Heart left ventricle (tissue), 13 donors: ENCODE results near the gene CCDC82.

Experiments used
- POLR2A ChIP-seq, 2 donors: fragments of 450-650 bp; IDR thresholded peaks; one replicate each; pipeline ENCODE4 v1.6.1; 2017; ENCODE audit warnings: antibody characterized with exemption in 2 of 2, mild to moderate bottlenecking in 2 of 2, moderate library complexity in 2 of 2
- TF ChIP-seq, protein P1 (sequence below), 12 donors: fragments of 200-600 bp; sonication (generic) in 4 of 12; IDR thresholded peaks; one replicate each; pipeline versions ENCODE4 v1.5.0 to v1.8.0; 2018 to 2022; ENCODE audit warnings: antibody characterized with exemption in 12 of 12, mild to moderate bottlenecking in 5 of 12
- donor health status: ischemic (EF 13 %, LVEDD 7.1; RV severe dilation, severe dysfunction).
- donor health status: DM: no; HTN: yes; CAD: no.
- donor health status: DM: no; HTN: no; CAD: no.
- donor health status: ischemic (EF 25% LVEDD 6.9; RV normal size, moderate dysfunction).
- donor health status: ischemic (EF 25% LVEDD 5.7; RV mildly dilated, moderate dysfunction).
- donor health status: ischemic (EF 35%, LVEDD 5.7; RV mildly dilated, moderate dysfunction).
- donor health status: nonischemic (EF 11% LVEDD 7.7; RV severe dilation, severe dysfunction).
- donor health status: DM: yes; HTN: yes; CAD: no.
- donor health status: PGD.
- donor health status: ischemic (EF 29% LVEDD 5.4; RV normal size, mild dysfunction).
- donor health status: nonischemic (EF 23%, LVEDD 6.1; RV moderate dilation, normal function).

DNA sequence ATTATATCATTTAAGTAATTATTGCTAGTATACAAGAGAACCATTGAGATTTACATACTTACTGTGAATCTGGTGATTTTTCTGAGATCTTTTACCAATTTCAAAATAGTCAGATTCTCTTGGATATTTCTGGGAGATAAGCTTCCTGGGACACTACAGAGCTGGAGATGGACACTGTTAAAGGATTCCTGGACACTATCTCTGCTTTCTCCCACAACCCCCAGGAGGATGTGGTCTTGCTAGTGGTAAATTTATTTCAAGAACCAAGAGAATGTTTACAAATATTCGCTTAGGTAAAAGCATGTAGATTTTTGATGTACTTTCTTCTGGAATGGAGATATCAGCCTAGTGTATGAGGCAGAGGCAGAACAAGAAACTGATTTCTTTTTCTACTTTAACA is 12.9 kb downstream of the CCDC82 start:
- TF ChIP-seq POLR2A (IDR thresholded peaks at IDR 0.05): no peak
- TF ChIP-seq, protein P1, sequence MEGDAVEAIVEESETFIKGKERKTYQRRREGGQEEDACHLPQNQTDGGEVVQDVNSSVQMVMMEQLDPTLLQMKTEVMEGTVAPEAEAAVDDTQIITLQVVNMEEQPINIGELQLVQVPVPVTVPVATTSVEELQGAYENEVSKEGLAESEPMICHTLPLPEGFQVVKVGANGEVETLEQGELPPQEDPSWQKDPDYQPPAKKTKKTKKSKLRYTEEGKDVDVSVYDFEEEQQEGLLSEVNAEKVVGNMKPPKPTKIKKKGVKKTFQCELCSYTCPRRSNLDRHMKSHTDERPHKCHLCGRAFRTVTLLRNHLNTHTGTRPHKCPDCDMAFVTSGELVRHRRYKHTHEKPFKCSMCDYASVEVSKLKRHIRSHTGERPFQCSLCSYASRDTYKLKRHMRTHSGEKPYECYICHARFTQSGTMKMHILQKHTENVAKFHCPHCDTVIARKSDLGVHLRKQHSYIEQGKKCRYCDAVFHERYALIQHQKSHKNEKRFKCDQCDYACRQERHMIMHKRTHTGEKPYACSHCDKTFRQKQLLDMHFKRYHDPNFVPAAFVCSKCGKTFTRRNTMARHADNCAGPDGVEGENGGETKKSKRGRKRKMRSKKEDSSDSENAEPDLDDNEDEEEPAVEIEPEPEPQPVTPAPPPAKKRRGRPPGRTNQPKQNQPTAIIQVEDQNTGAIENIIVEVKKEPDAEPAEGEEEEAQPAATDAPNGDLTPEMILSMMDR (IDR thresholded peaks at IDR 0.05): no peak
